Thyroid gland (tissue), 4 donors: ENCODE results near the gene HAGHL.

ENCODE experiments used
- CTCF ChIP-seq, 6 experiments: fragments of 200-600 bp in 3 of 6; fragments of 450-650 bp in 3 of 6; sonication (generic) in 3 of 6; IDR thresholded peaks; one replicate each; pipeline ENCODE4 v1.5.1; 2016 to 2019; ENCODE audit warnings: antibody characterized with exemption in 6 of 6, mild to moderate bottlenecking in 2 of 6, inconsistent platforms in 1 of 6, moderate library complexity in 1 of 6
- POLR2A ChIP-seq, 2 donors: fragments of 450-650 bp; IDR thresholded peaks; one replicate each; pipeline ENCODE4 v1.6.1; 2017; ENCODE audit warnings: antibody characterized with exemption in 2 of 2, mild to moderate bottlenecking in 2 of 2, moderate library complexity in 1 of 2

- TF ChIP-seq CTCF (IDR thresholded peaks at IDR 0.05): no peak
- TF ChIP-seq POLR2A (IDR thresholded peaks at IDR 0.05): no peak
Measured at GRCh38 chr16:766008-766819, 39.3 kb downstream of the HAGHL start.
